Esophagus squamous epithelium (tissue), 4 donors: ENCODE results near the gene SIGMAR1.

ENCODE experiments used
- CTCF ChIP-seq, 6 experiments: fragments of 450-650 bp in 4 of 6; fragments of 200-600 bp in 2 of 6; sonication (generic) in 2 of 6; IDR thresholded peaks; one replicate each; pipeline ENCODE4 v1.5.1; 2016 to 2019; ENCODE audit warnings: antibody characterized with exemption in 6 of 6, mild to moderate bottlenecking in 4 of 6, moderate library complexity in 4 of 6
- POLR2A ChIP-seq, 4 donors: fragments of 450-650 bp; IDR thresholded peaks; one replicate each; pipeline ENCODE4 v1.6.1; 2017; ENCODE audit warnings: antibody characterized with exemption in 4 of 4, mild to moderate bottlenecking in 4 of 4, moderate library complexity in 3 of 4

GRCh38 chr9:34651321-34651720 is 13.7 kb upstream of the SIGMAR1 start:
- no peak for TF ChIP-seq CTCF (IDR thresholded peaks at IDR 0.05)
- TF ChIP-seq POLR2A (IDR thresholded peaks at IDR 0.05): no peak
